Pancreas (tissue), 10 donors: ENCODE data around the gene COA1. TPM values are rescaled to one million over a fixed set of nuclear protein-coding genes. Genes with fewer than 3 reads are reported as not detected.
"Not testable (repeated sequence)": the region's sequence is repeated elsewhere in the genome, so short reads cannot be mapped to it uniquely, and the experiment has no call there.

Source experiments
- ATAC-seq, 4 donors: fragments of 200-7000 bp; cut with Tn5 transposase; one replicate each; pipeline versions ENCODE4 v1.8.0 to v1.9.1; 2020; ENCODE audit warnings: mild to moderate bottlenecking in 4 of 4, moderate library complexity in 4 of 4
- DNase-seq, 6 donors: peaks; one replicate each; pipeline ENCODE4 v3.0.0-alpha.2; 2020
- FAIRE-seq: peaks from 2 replicates; lab custom pipeline; 2012; peaks lifted over from hg19 to GRCh38; lab: Jason Lieb, UNC
- H3K27ac ChIP-seq, 4 donors: fragments of 200-600 bp; sonication (generic); 1 replicate in 3 of 4; 2 replicates in 1 of 4; pipeline versions ENCODE4 v1.5.0 to v1.8.0; 2020
- H3K27me3 ChIP-seq, 4 donors: fragments of 200-600 bp; one replicate each; pipeline ENCODE4 v1.8.0; 2021
- H3K36me3 ChIP-seq, 3 donors: fragments of 200-600 bp; sonication (generic) in 1 of 3; one replicate each; pipeline versions ENCODE4 v1.5.0 to v1.8.0; 2020 to 2021
- H3K4me1 ChIP-seq, 3 donors: fragments of 200-600 bp; one replicate each; pipeline ENCODE4 v1.8.0; 2021
- H3K4me3 ChIP-seq, 4 donors: fragments of 200-600 bp; sonication (generic) in 2 of 4; one replicate each; pipeline versions ENCODE4 v1.5.0 to v1.8.0; 2020 to 2021
- H3K9me3 ChIP-seq, 4 donors: fragments of 200-600 bp; one replicate each; pipeline ENCODE4 v1.8.0; 2021
- CTCF ChIP-seq, 4 donors: fragments of 200-600 bp; sonication (generic) in 3 of 4; IDR thresholded peaks; one replicate each; pipeline versions ENCODE4 v1.5.0 to v1.8.0; 2021; ENCODE audit warnings: antibody characterized with exemption in 4 of 4
- WGBS, 2 donors: extraction: QIAGEN DNeasy Blood & Tissue Kit; methylation state at CpG; one replicate each; pipeline ENCODE4 v1.1.7; 2013; 5-methylcytosine and 5-hydroxymethylcytosine counted together
- intact Hi-C, 3 donors: fragments of 100-400 bp; cut with DNase I; formaldehyde crosslinking; loops; one replicate each; pipeline versions ENCODE4 v1.11.1 to v1.14.2; 2022
- polyA plus RNA-seq, 2 donors: library from polyadenylated mRNA; stranded (reverse); fragments of 200-250 nt; gene quantifications; one replicate each; pipeline ENCODE4 v1.2.3, GENCODE V29; 2013
- total RNA-seq, 6 donors: library from RNA; stranded (reverse); fragmentation: NEBNext Ultra II Directional in 4 of 6; extraction: Animal tissue kit (Norgen Biotek cat#: 25700) in 4 of 6; gene quantifications; one replicate each; pipeline versions ENCODE4 v1.2.1 to v1.2.4, GENCODE V29; 2021 to 2023
- donor health status: healthy with polysubstance abuse.
- donor health status: DM: no; HTN: no; CAD: no; lungs with moderate emphysema.
- donor health status: DM: no; HTN: no; CAD: no.
- donor health status: control.
- donor health status: control.
- donor health status: Bipolar disorder and iron deficiency.
- donor health status: DM: yes; HTN: yes; CAD: no.
- donor health status: DM: no; HTN: no; CAD: no.
- donor health status: DM: no; HTN: no; CAD: no.
- donor health status: DM: yes; HTN: yes; CAD: no.

Gene COA1
- total and polyA plus RNA-seq, 8 donors = 24.6 to 34.4 (median 27.1) TPM

- no peaks in the 10 kb centered on the region for H3K9me3 ChIP-seq
- H3K4me1 ChIP-seq = no peaks in the 10 kb centered on the region
- intact Hi-C loops = no loop called here
- no peak overlapping the region for H3K4me3 ChIP-seq
- ATAC-seq (peak; percentile 34 to 77 (median 66)), DNase-seq (no peak), FAIRE-seq (no peak)
- H3K27me3 ChIP-seq = no peaks in the 10 kb centered on the region
- TF ChIP-seq CTCF (IDR thresholded peaks at IDR 0.05) = no peak
- peak overlapping the region in 1 of 4 donors; percentile 4 for H3K27ac ChIP-seq
- 51% methylated on average over 2 of the region's 2 CpGs for WGBS, 2 donors
- no peaks in the 10 kb centered on the region for H3K36me3 ChIP-seq
Measured at GRCh38 chr7:43735802-43736603, 6.7 kb upstream of the COA1 start.

GRCh38 chr7:43735403-43735801 lies 6.1 kb upstream of the COA1 start:
- no peaks in the 10 kb centered on the region for H3K27me3 ChIP-seq
- H3K27ac ChIP-seq = no peak overlapping the region
- FAIRE-seq (no peak), DNase-seq (no peak), ATAC-seq (no peak)
- peaks cover 0 to 1% (median 0%) of the 10 kb centered on the region in 3 donors for H3K4me1 ChIP-seq
- H3K9me3 ChIP-seq = no peaks in the 10 kb centered on the region
- no peak for TF ChIP-seq CTCF (IDR thresholded peaks at IDR 0.05)
- H3K36me3 ChIP-seq = no peaks in the 10 kb centered on the region
- no peak overlapping the region for H3K4me3 ChIP-seq
- intact Hi-C loops = no loop called here
- 77 to 97% methylated on average over 1 of the region's 1 CpG for WGBS, 2 donors

DNA sequence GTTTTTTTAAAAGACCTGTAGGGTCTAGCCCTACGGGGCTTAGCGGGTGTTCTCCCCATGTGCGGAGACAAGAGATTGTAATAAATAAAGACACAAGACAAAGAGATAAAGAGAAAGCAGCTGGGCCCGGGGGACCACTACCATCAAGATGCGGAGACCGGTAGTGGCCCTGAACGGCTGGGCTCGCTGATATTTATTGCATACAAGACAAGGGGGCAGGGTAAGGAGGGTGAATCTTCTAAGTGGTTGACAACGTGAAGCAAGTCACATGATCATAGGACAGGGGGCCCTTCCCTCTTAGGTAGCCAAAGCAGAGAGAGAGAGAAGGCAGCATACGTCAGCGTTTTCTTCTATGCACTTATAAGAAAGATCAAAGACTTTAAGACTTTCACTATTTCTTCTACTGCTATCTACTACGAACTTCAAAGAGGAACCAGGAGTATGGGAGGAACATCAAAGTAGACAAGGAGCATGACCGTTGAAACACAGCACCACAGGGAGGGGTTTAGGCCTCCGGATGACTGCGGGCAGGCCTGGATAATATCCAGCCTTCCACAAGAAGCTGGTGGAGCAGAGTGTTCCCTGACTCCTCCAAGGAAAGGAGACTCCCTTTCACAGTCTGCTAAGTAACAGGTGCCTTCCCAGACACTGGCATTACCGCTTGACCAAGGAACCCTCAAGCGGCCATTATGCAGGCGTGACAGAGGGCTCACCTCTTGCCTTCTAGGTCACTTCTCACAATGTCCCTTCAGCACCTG lies 5.4 kb upstream of the COA1 start:
- FAIRE-seq, intact Hi-C loops, H3K36me3 ChIP-seq, DNase-seq, H3K4me1 ChIP-seq, ATAC-seq, H3K4me3 ChIP-seq, H3K27me3 ChIP-seq, H3K27ac ChIP-seq, H3K9me3 ChIP-seq: not testable (repeated sequence)
- 75 to 83% methylated on average over 16 to 18 of the region's 18 CpGs for WGBS, 2 donors

DNA sequence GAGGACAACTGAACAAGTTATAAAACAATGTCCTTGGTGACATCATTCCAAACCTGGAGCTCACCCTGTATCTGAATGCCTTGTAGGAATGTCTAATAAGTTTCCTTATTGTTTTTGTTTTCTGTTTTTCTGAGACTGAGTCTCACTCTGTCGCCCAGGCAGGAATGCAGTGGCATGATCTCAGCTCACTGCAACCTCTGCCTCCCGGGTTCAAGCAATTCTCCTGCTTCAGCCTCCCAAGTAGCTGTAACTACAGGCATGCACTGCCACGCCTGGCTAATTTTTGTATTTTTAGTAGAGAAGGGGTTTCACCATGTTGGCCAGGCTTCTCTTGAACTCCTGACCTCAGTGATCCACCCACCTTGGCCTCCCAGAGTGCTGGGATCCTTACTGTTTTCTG lies 2.2 kb upstream of the COA1 start:
- H3K9me3 ChIP-seq, H3K27me3 ChIP-seq, intact Hi-C loops, DNase-seq, H3K27ac ChIP-seq, ATAC-seq, H3K36me3 ChIP-seq, FAIRE-seq, H3K4me3 ChIP-seq: not testable (repeated sequence)
- 73 to 80% methylated on average over 3 of the region's 3 CpGs for WGBS, 2 donors
- peaks cover 0 to 17% (median 14%) of the 10 kb centered on the region in 3 donors for H3K4me1 ChIP-seq

DNA sequence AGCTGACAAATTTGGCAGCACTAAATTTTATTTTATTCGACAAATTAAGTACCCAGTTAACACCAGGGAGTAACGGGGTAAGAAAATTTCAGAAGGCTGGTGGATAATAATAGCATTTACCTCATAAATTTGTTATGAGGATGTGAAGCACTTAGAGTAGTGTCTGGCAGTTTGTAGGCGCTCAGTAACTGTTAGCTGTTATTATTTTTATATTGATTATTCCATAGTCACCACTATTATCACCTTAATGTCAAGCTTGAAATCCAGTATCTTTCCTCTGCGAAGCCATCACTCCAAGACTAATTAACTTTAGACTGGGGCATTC lies 563 bp upstream of the COA1 start:
- peak overlapping the region; percentile 56 to 86 (median 76) for H3K4me3 ChIP-seq
- 5 to 9% methylated on average over 4 of the region's 4 CpGs for WGBS, 2 donors
- TF ChIP-seq CTCF (IDR thresholded peaks at IDR 0.05) = no peak
- FAIRE-seq (no peak), ATAC-seq (peak in 3 of 4 donors; percentile 8 to 21 (median 11)), DNase-seq (no peak)
- intact Hi-C loops = no loop called here
- H3K36me3 ChIP-seq = no peaks in the 10 kb centered on the region
- no peaks in the 10 kb centered on the region for H3K27me3 ChIP-seq
- H3K9me3 ChIP-seq = no peaks in the 10 kb centered on the region
- peak overlapping the region; percentile 68 to 81 (median 74) for H3K27ac ChIP-seq
- peaks cover 0 to 17% (median 15%) of the 10 kb centered on the region in 3 donors for H3K4me1 ChIP-seq
